Right renal cortex interstitium (tissue), 3 donors: ENCODE results near the gene CYFIP1. TPM values are rescaled to one million over a fixed set of nuclear protein-coding genes. Genes with fewer than 3 reads are reported as not detected.
"Not testable (repeated sequence)": the region's sequence is repeated elsewhere in the genome, so short reads cannot be mapped to it uniquely, and the experiment has no call there.

Experiments
- DNase-seq, 3 donors: peaks; one replicate each; pipeline ENCODE4 v3.0.0-alpha.2; 2013; ENCODE audit warnings: low read depth in 3 of 3, low spot score in 2 of 3
- polyA plus RNA-seq, 3 donors: library from polyadenylated mRNA; unstranded; fragments of 120-200 nt; gene quantifications; one replicate each; pipeline ENCODE4 v1.2.1, GENCODE V29; 2013; ENCODE audit not compliant: insufficient read length in 3 of 3

CYFIP1 gene
- polyA plus RNA-seq, result 10 to 100 TPM; 86.0 to 94.7 (median 92.1) TPM

DNA sequence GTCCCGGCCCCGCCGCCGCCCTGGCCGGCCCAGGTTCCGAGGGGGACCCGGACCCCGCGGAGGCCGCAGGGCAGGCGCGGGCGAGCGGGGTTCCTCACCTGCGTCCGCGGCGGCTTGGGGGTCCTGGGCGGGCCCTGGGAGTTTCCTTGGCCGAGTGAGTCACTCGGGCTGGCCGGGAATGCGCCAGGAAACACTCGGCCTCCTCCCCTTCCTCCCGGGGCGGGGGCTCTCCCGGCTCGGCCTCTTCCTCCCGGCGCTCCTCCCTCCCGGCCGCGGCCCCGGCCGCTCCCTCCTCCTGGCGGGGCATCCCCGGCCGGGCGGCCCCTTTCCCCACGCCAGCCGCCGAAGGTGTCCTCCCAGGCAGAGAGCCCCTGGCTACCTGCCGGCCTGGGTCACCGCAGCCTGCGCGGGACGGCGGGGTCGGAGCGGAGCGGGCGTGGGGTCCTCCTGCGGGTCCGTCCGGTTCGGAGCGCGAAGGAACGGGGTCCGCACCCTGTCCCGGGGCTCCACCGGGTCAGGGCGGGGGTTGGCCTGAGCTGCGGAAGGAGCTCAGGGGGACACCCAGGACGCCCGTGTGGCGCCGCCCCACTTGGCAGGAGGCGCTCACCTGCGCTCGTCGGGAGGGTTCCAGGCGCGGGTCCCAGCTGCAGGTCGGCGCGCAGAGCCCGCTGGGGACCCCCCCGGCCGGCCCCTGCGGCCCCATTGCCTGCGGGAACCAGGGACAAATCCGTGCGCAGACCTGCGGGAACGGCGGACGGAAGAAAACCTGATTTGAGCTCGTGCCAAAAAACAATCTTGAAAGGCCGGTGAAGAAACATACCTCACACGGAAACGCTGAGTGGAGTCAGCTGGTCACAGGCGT lies at the start of gene CYFIP1:
CYFIP1 (minus strand) TSS at position 180 of the 862 bp plus-strand sequence. CDS start 33,083 bp downstream, outside the sequence.
- peak in 1 of 3 donors; percentile 71 for DNase-seq

DNA sequence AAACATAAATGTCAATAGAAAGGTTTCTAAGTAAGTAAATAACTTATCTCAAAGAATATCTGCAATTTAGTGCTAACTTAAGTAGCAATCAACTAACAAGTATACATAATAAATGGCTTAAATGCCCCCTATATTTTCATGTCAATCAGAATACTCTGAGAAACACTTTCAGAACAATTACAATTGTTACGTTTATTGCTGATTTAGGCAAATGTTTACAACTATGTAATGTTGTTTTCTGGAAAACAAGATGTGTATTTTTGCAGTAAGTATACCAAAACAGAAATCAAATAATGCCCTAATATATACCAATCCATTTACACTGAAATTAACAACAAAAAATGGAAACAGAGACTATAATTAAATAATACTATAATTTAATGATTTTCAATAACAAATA lies 46.0 kb upstream of the CYFIP1 start:
- no peak for DNase-seq

DNA sequence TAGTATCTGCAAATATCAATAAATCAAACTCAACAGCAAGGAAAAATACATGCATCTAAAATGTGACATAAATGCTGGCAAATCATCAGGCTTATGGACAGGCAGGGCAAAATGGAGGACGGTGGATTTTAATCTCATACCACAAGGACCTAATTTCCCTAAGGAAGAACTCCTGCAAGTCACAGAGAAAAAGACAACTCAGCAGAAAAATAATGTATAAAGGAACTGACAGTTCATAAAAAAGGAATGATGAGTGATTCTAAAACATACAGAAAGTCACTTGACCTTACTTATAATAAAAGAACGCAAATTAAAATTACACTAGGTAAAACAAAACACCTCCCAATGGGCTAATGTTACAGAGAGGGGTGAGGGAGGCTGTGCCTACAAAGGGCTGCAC lies 42.0 kb upstream of the CYFIP1 start:
- DNase-seq, result no peak

DNA sequence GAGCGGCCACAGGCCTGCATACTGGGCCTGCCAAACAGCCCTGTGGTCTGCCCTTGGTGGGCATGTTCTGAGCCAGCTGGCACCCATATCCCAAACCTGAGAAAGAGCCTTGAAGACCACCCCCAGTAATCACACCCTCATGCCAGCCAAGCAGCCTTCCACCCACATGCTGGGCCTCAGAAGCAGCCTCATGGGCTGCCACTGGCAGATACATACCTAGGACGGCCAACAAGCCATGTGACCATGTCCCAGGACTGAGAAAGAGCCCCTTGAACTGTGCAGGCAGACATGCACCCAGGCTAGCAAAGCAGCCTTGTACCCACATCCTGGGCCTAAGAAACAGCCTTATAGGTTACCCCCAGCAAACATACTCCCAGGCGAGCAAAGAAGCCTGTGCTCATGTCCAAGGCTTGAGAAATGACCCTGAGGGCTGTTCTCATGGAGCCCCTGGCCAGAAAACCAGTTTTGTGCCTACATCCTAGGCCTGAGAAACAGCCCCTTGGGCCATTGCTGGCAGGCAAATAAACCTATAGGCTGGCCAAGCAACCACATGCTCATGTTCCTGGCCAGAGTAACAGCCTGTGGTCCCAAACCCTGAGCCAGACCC lies 34.3 kb upstream of the CYFIP1 start:
- no peak for DNase-seq

DNA sequence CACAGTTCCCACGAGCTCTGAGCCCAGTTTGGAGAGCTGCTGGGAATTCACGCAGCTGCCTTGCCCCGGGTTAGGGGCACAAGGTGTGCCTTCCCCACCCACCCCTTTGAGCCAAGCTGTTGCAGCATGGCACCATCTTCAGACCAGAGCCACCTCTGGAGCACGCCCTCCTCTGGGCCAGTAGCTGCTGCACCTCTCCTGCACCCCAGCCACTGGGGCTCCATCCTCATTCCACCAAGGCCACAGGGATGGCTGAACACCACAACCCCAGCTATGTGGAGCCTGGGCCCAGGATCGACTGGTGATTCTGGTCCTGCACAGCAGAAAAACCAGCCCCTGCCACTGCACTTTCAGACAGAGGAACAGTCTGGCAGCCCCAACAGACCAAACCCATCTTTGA lies 33.5 kb upstream of the CYFIP1 start:
- DNase-seq, result no peak

DNA sequence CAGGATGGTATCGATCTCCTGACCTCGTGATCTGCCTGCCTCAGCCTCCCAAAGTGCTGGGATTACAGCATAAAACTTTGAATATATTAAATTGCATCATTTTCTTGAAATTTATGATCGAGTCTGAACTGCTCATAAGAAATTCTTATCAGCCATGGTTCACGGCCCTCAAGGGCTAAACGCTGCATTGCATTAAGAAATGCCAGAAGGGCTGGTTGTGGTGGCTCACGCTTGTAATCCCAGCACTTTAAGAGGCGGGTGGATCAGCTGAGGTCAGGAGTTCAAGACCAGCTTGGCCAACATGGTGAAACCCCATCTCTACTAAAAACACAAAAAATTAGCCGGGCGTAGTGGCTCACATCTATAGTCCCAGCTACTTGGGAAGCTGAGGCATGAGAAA lies 32.4 kb upstream of the CYFIP1 start:
- DNase-seq, result not testable (repeated sequence)

DNA sequence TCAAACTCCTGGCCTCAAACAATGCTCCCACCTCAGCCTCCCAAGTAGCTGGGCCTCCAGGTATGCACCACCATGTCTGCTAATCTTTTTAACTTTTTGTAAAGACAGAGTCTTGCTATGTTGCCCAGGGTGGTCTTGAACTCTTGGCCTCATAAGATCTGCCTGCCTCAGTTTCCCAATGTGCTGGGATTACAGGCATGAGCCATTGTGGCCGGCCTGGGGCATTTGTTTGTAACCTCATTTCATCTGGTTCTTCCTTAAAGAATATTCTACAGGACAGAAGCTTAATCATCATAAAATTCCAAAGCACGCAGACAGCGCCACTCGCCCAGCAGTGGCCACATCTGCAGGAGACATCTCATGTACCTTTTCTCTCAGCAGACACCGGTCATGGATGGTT lies 23.6 kb upstream of the CYFIP1 start:
- DNase-seq, result no peak

DNA sequence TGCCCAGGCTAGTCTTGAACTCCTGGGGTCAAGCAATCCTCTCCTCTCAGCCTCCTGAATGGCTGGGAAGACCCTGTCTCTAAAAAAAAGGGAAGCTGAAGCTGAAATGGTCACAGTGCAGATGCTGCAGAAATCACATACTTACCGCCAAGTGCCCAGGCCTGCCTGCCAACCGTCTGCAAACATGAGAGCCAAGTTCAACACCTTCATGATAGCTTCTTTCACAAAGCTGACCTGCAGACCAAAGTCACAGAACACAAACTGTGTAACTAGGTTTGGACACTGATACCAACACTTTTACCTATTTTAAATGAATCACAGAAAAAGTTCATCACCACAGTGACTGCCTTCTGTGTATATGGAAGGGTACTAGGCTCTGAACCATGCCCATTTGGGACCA lies 22.8 kb upstream of the CYFIP1 start:
- no peak for DNase-seq

DNA sequence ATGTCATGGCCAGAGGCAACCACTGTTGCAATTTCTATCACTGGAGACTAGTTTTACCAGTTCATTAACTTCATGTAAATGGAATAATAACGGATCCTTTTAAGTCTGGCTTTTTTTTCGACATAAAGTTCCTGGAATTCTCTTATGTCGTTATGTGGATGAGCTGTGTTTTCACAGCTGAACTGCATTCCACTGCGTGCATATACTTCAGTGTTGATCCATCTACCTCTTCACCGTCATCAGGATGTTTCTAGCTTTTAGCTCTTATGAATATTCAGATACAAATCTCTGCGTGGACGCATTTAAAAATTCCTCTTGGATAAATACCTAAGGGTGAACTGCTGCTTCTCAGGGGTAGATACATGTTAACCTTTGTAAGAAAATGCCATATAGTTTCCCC lies 15.6 kb upstream of the CYFIP1 start:
- no peak for DNase-seq

DNA sequence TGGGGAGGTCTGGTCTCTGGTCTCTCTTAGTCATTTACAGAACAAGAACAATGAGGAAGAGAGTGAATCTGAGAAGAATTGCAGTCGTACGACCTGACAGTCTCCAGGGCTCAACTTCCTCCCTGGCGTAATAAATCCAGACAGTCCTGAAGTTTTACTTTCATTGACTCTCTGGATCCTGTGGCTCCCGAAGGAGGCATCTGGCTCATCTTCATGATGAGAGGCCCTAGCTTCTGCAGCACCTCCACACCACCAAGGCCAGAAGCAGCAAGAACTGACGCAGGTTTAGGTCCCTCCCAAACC lies 11.8 kb upstream of the CYFIP1 start:
- no peak for DNase-seq

DNA sequence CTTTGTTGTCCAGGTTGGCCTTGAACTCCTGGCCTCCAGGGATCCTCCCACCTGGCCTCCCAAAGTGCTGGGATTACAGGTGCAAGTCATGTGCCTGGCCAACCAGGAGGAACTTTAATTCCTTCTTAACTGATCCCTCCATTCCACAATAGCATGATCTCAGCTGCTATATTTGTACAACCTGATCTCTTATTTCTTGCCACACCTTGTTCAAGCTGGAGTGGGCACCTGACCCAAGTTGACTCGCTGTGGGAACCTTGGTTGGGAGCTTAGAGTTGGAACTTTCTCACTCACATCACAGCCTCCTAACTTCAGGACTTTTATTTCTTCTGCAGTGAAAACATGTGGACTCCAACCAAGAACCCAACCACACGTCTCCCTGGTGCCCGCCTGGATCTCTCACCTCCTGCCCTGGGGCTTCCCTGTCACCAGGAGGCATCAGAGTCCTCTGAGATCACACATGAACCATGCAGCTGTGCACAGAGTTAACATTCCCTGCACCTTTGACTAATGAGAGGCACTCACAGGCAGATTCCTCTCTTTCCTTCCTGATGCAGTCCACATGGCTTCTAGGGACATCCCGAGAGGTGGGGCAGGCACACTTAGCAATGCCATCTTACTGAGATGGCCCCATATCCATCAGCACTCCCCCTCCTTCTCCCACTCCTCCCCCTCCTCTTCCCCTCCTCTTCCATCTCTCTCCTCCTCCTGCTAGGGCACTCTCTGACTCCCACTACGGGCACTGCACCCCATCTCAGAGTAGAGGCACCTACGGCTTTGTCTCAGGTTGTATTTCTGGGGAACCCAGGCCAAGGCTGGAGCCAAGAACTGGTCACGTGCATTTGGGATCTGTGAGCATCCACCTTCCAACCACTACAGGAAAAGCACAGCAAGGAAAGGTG lies 9.7 kb upstream of the CYFIP1 start:
- no peak for DNase-seq

DNA sequence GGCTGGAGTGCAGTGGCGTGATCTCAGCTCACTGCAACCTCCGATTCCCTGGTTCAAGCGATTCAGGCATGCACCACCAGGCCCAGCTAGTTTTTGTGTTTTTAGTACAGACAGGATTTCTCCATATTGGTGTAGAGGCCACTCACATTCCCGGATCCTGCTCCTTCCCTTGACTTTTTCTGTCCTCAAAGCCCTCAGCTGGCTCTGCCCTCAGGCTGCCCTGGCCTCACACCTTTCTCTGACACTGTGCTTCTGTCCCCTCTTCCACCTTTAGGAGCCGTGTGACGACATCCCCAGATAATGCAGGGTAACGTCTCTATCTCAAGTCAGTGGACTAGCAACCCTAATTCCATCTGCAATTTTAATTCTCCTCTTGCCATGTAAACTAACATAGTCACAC lies 8.6 kb upstream of the CYFIP1 start:
- DNase-seq, result no peak

DNA sequence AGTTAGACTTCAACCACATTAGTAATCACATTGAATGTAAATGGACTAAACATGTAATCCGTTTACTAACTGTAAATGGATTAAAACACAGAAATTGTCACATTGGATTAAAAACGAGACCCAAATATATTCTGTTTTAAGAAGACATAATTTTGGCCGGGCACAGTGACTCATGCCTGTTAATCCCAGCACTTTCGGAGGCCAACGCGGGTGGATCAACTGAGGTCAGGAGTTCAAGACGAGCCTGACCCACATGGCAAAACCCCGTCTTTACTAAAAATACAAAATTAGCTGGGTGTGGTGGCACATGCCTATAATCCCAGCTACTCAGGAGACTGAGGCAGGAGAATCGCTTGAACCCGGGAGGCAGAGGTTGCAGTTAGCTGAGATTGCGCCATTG lies 1.8 kb upstream of the CYFIP1 start:
- DNase-seq, result not testable (repeated sequence)

DNA sequence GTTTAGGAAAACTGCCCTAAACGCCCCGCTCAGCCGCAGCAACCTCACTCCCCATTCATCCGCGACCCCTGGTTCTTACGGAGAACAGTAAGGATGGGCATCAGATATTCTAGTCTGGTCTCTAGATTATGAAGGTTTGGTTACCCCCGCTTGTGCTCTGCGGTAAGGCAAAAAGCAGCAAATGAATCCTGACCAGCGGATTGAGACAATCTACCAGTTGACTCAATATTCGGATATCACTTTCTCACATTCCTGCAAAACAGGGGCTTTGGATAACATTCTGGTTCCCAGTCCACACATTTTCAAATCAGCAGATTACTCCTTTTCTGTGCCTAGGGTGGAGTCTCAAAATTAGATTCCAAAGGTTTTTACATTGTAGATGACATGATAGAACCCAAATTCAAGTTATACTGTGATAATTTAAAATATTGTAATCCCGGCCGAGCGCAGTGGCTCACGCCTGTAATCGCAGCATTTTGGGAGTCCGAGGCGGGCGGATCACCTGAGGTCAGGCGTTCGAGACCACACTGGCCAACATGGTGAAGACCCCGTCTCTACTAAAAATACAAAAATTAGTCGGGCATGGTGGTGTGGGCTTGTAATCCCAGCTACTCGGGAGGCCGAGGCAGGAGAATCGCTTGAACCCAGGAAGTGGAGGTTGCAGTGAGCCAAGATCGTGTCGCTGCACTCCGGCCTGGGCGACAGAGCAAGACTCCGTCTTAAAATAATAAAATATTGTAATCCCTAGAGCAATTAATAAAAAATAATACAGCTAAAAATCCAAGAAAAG lies 1.1 kb upstream of the CYFIP1 start:
- DNase-seq, result no peak

DNA sequence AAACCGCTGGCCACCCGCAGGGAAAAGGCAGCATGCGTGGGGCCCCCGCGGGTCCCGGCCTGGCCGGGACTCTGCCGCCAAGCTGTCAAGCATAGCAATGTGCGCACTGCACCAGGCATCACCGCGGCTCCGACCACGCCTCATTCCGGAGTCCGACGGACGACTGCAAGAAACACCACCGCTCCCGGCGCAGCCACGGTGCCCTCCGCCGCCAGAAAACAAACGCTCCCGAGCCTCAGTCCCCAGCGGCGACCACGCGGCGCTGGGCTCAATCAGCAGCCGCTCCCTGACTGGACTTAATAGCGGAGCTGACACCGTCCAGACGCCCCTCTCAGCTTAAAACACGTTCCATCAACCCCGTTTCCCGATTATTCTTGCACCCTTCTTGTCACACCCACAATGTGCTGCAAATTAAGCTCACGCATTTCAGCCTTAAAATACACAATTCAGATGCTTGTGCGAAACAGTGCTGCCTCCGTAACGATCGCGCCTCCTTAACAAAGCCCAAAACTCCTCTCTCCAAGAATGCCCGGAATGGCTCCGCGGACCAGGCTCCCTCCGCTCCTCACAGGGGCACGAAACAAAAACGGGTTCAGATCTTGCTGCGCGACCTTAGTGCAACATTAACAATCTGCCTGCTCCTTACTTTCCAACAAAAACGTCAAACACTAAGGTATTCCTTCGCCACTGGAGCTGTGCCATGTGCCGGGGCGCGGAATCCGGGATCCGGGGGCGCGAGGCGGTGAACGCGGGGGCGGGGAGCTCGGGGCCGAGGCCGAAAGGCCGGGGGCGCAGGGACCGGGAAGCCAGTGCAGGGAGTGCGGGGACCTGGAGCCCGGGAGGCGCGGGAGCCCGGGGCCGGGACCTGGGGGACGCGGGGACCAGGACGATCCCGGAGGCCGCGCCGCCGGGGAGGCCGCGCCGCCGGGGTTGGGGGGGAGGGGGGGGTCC lies 655 bp downstream of the CYFIP1 start:
- peak in 1 of 3 donors; percentile 47 for DNase-seq

DNA sequence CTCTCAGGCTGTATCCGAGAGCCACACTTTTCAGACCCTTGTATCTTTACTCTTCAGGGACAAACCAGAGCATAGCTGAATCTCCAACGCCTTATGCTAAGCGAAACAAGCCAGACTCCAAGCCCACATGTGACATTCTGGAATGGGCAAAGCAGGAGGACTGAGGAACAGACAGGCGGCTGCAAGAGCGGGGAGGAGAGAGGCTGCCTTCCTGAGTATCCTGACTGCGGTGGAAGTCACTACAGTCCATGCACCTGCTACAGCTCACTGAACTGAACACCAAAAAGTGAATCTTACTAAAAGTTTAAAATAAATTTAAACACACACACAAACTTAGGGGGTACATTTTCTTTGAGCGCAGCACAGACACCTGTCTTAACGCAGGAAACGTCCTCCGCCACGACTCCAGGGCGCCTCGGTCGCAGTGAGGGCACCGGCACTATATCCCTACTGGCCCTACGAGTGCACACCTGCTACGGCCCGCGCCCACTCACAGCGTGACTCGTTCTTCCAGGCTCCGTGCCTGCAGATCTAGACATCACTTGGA lies 1.4 kb downstream of the CYFIP1 start:
- no peak for DNase-seq

DNA sequence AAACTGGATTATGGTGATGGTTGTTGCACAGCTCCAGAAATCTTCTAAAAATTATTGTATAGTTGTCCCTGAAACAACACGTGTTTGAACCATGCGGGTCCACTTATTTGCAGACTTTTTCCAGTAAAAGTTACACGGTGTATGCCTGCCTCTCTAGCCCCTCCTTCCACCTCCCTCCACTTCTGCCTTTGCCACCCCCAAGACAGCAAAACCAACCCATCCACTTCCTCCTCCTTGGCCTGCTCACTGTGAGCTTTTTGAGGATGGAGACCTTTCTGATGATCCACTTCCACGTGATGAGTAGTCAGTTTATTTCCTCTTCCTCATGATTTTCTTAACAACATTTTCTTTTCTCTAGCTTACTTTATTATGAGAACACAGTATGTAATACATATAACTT lies 5.4 kb downstream of the CYFIP1 start:
- DNase-seq, result no peak

DNA sequence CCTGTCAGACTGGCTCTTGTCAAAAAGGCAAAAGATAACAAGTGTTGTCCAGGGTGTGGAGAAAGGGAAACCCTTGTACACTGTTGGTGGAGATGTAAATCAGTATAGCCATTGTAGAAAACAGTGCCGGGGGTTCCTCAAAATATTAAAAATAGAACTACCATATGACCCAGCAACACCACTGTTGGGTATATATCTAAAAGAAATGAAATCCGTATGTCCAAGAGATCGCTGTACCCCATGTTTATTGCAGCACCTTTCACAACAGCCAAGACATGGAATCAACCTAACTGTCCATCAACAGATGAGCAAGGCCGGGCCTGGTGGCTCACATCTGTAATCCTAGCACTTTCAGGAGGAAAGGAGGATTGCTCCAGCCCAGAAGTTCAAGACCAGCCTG lies 6.2 kb downstream of the CYFIP1 start:
- DNase-seq, result no peak

DNA sequence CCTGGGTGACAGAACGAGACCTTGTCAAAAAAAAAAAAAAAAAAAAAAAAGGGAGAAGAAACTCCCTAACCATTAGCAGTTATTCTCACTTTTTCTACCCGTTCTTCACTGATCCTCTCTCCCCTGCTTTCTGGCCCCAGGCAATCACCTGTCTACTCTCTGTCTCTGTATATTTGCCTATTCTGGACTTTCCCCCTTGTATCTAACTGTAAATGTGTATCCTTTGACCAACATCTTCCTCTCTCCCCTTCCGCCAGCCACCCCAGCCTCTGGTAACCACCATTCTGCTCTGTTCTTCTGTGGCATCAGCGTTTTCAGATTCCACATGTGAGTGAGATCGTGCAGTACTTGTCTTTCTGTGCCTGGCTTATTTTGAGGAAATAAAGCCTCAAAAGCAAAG lies 6.9 kb downstream of the CYFIP1 start:
- no peak for DNase-seq
